B cell (primary cell): ENCODE measurements around the gene MIP.

ENCODE experiments used
- EZH2 ChIP-seq: IDR thresholded peaks from 2 replicates; pipeline ENCODE4 v1.6.1; 2012; ENCODE audit warnings: borderline replicate concordance, low read depth, mild to moderate bottlenecking, moderate library complexity, low read length; ENCODE audit not compliant: insufficient read depth, poor library complexity, severe bottlenecking
- TF ChIP-seq, protein P1 (sequence below): fragments of 200-600 bp; IDR thresholded peaks from one replicate; pipeline ENCODE4 v1.8.0; 2022; ENCODE audit warnings: antibody characterized with exemption, mild to moderate bottlenecking

DNA sequence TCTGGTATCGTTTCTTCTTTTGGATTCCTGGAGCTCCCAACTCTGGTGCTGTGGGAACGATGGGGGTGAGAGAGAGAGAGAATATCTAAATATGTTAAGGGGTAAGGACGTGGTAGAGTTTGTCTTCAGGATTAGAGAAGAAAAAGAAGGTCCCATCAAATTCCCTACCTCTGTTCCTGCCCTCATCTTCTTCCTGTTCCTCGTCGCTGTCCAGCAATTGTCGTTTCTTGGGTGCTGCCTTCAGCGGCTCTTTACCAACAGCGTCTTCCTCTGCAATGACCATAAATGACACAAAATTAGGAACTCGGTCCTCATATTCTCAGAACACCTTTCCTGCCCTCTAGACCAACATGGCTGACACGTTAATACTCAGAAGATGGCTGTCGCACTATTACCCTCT lies 36.7 kb downstream of the MIP start:
- TF ChIP-seq, protein P1, sequence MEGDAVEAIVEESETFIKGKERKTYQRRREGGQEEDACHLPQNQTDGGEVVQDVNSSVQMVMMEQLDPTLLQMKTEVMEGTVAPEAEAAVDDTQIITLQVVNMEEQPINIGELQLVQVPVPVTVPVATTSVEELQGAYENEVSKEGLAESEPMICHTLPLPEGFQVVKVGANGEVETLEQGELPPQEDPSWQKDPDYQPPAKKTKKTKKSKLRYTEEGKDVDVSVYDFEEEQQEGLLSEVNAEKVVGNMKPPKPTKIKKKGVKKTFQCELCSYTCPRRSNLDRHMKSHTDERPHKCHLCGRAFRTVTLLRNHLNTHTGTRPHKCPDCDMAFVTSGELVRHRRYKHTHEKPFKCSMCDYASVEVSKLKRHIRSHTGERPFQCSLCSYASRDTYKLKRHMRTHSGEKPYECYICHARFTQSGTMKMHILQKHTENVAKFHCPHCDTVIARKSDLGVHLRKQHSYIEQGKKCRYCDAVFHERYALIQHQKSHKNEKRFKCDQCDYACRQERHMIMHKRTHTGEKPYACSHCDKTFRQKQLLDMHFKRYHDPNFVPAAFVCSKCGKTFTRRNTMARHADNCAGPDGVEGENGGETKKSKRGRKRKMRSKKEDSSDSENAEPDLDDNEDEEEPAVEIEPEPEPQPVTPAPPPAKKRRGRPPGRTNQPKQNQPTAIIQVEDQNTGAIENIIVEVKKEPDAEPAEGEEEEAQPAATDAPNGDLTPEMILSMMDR: no peak
- no peak for TF ChIP-seq EZH2
